Keratinocyte (primary cell): ENCODE results near the gene ODAD3.

ENCODE experiments used
- EZH2 ChIP-seq: IDR thresholded peaks from one replicate; pipeline ENCODE4 v1.6.1; 2012; ENCODE audit warnings: inconsistent platforms, mild to moderate bottlenecking, low read length, moderate library complexity
- TF ChIP-seq, protein P1 (sequence below), 3 experiments: IDR thresholded peaks in 1 of 3; conservative IDR thresholded peaks in 1 of 3; optimal IDR thresholded peaks in 1 of 3; 2 replicates in 2 of 3; 3 replicates in 1 of 3; pipeline versions ENCODE3 to v1.5.1; 2011; ENCODE audit warnings: low read length in 3 of 3, mild to moderate bottlenecking in 3 of 3, moderate library complexity in 2 of 3, control low read depth in 1 of 3, inconsistent platforms in 1 of 3; ENCODE audit not compliant: insufficient read depth in 2 of 3; ENCODE audit errors: extremely low read depth in 1 of 3

DNA sequence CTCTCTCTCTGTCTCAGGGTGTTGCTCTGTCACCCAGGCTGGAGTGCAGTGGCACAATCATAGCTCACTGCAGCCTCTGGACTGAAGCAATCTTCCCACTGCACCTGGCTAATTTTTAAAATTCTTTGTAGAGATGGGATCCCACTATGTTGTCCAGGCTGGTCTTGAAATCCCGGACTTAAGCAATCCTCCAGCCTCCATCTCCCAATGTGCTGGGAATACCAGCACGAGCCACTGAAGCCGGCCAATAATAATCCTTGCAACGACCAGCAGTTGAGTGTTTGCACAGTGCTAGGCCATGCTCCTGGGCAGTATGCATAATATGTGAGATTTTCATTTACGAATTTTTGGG lies 50.2 kb downstream of the ODAD3 start:
- TF ChIP-seq, protein P1, sequence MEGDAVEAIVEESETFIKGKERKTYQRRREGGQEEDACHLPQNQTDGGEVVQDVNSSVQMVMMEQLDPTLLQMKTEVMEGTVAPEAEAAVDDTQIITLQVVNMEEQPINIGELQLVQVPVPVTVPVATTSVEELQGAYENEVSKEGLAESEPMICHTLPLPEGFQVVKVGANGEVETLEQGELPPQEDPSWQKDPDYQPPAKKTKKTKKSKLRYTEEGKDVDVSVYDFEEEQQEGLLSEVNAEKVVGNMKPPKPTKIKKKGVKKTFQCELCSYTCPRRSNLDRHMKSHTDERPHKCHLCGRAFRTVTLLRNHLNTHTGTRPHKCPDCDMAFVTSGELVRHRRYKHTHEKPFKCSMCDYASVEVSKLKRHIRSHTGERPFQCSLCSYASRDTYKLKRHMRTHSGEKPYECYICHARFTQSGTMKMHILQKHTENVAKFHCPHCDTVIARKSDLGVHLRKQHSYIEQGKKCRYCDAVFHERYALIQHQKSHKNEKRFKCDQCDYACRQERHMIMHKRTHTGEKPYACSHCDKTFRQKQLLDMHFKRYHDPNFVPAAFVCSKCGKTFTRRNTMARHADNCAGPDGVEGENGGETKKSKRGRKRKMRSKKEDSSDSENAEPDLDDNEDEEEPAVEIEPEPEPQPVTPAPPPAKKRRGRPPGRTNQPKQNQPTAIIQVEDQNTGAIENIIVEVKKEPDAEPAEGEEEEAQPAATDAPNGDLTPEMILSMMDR (optimal IDR thresholded peaks at IDR 0.05 in 1 of 3, IDR thresholded peaks at IDR 0.05 in 1 of 3, conservative IDR thresholded peaks at IDR 0.05 in 1 of 3; ENCODE audit: extremely low read depth in 1 of 3, insufficient read depth in 2 of 3, low read length in 3 of 3), result no peak
- no peak for TF ChIP-seq EZH2
